ENCODE results near the gene AARSD1. TPM values are rescaled to one million over a fixed set of nuclear protein-coding genes. Genes with fewer than 3 reads are reported as not detected.

The AARSD1 gene
- total and polyA plus RNA-seq, 2 donors (not counting 1 experiment from before 2014, with no cell fraction given): 56.5 to 60.0 TPM

- ATAC-seq (ENCODE audit: low read depth): peak; percentile 53
- intact Hi-C loops (cut with micrococcal nuclease): loop anchor here (1.0 to 10.0 kb wide), 2 partner anchors 13 to 310 kb away; partner anchors contain the start of genes PLEKHH3 and RPL27
- peak overlapping the region; percentile 91 for H3K27ac Mint-ChIP-seq
These were observed 21.0 kb upstream of the AARSD1 start for GRCh38 chr17:42985225-42985624.

More at GRCh38 chr17:42985225-42985624, 21.0 kb upstream of the AARSD1 start:
- Mint-ChIP-seq H3K4me3 (peak overlapping the region; percentile 86), H3K9me3 (ENCODE audit: insufficient read depth) (no peaks in the 10 kb centered on the region), H3K4me1 (peaks cover 58% of the 10 kb centered on the region), H3K27me3 (no peaks in the 10 kb centered on the region)
- CTCF ChIA-PET: interaction anchor here (0.7 to 6.5 kb wide), 6 partner anchors 12 to 431 kb away, joined by 3 to 54 read pairs (median 5); partner anchors contain the start of genes RPL27 and VAT1
- Histone ChIP-seq H3K4me3 (ENCODE audit: control extremely low read depth in 1 of 5, extremely low read depth in 1 of 5, insufficient read depth in 1 of 5, low read depth in 2 of 5, low read length in 4 of 5) (peak overlapping the region; percentile 22 to 59 (median 46)), H2AFZ (ENCODE audit: insufficient read depth, low read depth, low read length, poor library complexity, severe bottlenecking) (no peak overlapping the region), H3K36me3 (replicated peaks in 1 of 2; ENCODE audit: control extremely low read depth in 1 of 2, control insufficient read depth in 1 of 2, extremely low read depth in 1 of 2, insufficient read depth in 2 of 2, low read length in 1 of 2) (peaks cover 16 to 35% of the 10 kb centered on the region in 2 experiments), H4K20me1 (ENCODE audit: control insufficient read depth, insufficient read depth, low read length, poor library complexity, severe bottlenecking) (no peaks in the 10 kb centered on the region), H3K79me2 (ENCODE audit: control insufficient read depth, insufficient read depth, low read length) (peaks cover 79% of the 10 kb centered on the region), H3K4me2 (replicated peaks; ENCODE audit: low read depth, low read length, poor library complexity, severe bottlenecking) (peak overlapping the region; percentile 74), H3K27ac (ENCODE audit: low read length in 2 of 2) (peak overlapping the region; percentile 58 to 77), H3K4me1 (ENCODE audit: control insufficient read depth in 2 of 2, insufficient read depth in 2 of 2, low read length in 2 of 2) (peaks cover 57 to 64% of the 10 kb centered on the region in 2 donors), H3K9me3 (ENCODE audit: control extremely low read depth in 1 of 3, control insufficient read depth in 2 of 3, insufficient read depth in 1 of 3, low read length in 2 of 3) (no peaks in the 10 kb centered on the region), H3K27me3 (replicated peaks in 1 of 4; ENCODE audit: control extremely low read depth in 1 of 4, control insufficient read depth in 3 of 4, insufficient read depth in 4 of 4, low read length in 3 of 4) (no peaks in the 10 kb centered on the region), H3K9ac (ENCODE audit: low read length) (peak overlapping the region; percentile 58)
- peak; percentile 87 for DNase-seq
- no peak for TF ChIP-seq EZH2 (IDR thresholded peaks at IDR 0.05; ENCODE audit: borderline replicate concordance, insufficient read depth, low read depth, low read length, poor library complexity, severe bottlenecking)
- TF ChIP-seq CTCF (IDR thresholded peaks at IDR 0.05): no peak
- POLR2A ChIA-PET: interaction anchor here (0.7 to 2.6 kb wide), 9 partner anchors 13 to 791 kb away, joined by 3 to 24 read pairs (median 5); partner anchors contain the start of genes GHDC, RPL27 and VAT1
- no CpG with 5 or more reads among the region's 1 CpG for WGBS (ENCODE audit: insufficient coverage)

Data from B cell (primary cell).